Heart left ventricle (tissue), 16 donors: ENCODE data around the gene PFN2. TPM values are rescaled to one million over a fixed set of nuclear protein-coding genes. Genes with fewer than 3 reads are reported as not detected.

Experiments
- ATAC-seq, 4 donors: fragments of 200-7000 bp; cut with Tn5 transposase; one replicate each; pipeline ENCODE4 v1.9.1; 2020 to 2022; ENCODE audit warnings: moderate library complexity in 4 of 4, mild to moderate bottlenecking in 3 of 4, moderate number of reproducible peaks in 1 of 4
- DNase-seq, 5 donors: peaks; one replicate each; pipeline ENCODE4 v3.0.0-alpha.2; 2020
- H3K27ac ChIP-seq, 12 donors: fragments of 200-600 bp; sonication (generic) in 4 of 12; one replicate each; pipeline versions ENCODE4 v1.5.0 to v1.8.0; 2016 to 2022; ENCODE audit warnings: mild to moderate bottlenecking in 2 of 12
- H3K27me3 ChIP-seq, 9 donors: fragments of 200-600 bp; sonication (generic) in 2 of 9; one replicate each; pipeline versions ENCODE4 v1.5.1 to v1.8.0; 2016 to 2022; ENCODE audit warnings: mild to moderate bottlenecking in 3 of 9
- H3K36me3 ChIP-seq, 9 donors: fragments of 200-600 bp; sonication (generic) in 2 of 9; one replicate each; pipeline versions ENCODE4 v1.5.0 to v1.8.0; 2018 to 2022; ENCODE audit warnings: mild to moderate bottlenecking in 2 of 9
- H3K4me1 ChIP-seq, 12 donors: fragments of 200-600 bp; sonication (generic) in 4 of 12; one replicate each; pipeline versions ENCODE4 v1.5.0 to v1.8.0; 2016 to 2022; ENCODE audit warnings: mild to moderate bottlenecking in 3 of 12
- H3K4me3 ChIP-seq, 12 donors: fragments of 200-600 bp; sonication (generic) in 4 of 12; one replicate each; pipeline versions ENCODE4 v1.5.0 to v1.8.0; 2017 to 2022; ENCODE audit warnings: mild to moderate bottlenecking in 9 of 12, moderate library complexity in 4 of 12
- H3K9me3 ChIP-seq, 12 donors: fragments of 200-600 bp; sonication (generic) in 4 of 12; one replicate each; pipeline versions ENCODE4 v1.5.0 to v1.8.0; 2016 to 2022; ENCODE audit warnings: mild to moderate bottlenecking in 1 of 12
- CTCF ChIP-seq, 12 donors: fragments of 200-600 bp; sonication (generic) in 4 of 12; IDR thresholded peaks; one replicate each; pipeline versions ENCODE4 v1.5.0 to v1.8.0; 2018 to 2022; ENCODE audit warnings: antibody characterized with exemption in 12 of 12, mild to moderate bottlenecking in 5 of 12
- POLR2A ChIP-seq, 2 donors: fragments of 450-650 bp; IDR thresholded peaks; one replicate each; pipeline ENCODE4 v1.6.1; 2017; ENCODE audit warnings: antibody characterized with exemption in 2 of 2, mild to moderate bottlenecking in 2 of 2, moderate library complexity in 2 of 2
- WGBS, 4 donors: extraction: QIAGEN DNeasy Blood & Tissue Kit in 2 of 4; methylation state at CpG; one replicate each; pipeline versions ENCODE4 v1.1.5 to v1.1.7; 2013 to 2018; 5-methylcytosine and 5-hydroxymethylcytosine counted together
- intact Hi-C, 10 donors: fragments of 100-400 bp; cut with DNase I; formaldehyde crosslinking; loops; one replicate each; pipeline versions ENCODE4 v1.11.1 to v1.14.2; 2022
- polyA plus RNA-seq, 2 donors: library from polyadenylated mRNA; stranded (reverse); fragments of 200-250 nt; gene quantifications; one replicate each; pipeline ENCODE4 v1.2.3, GENCODE V29; 2013
- total RNA-seq, 9 donors: library from RNA; depleted of rRNA in 2 of 9; stranded (reverse); fragments of >200 nt in 2 of 9; fragmentation: NEBNext Ultra II Directional in 3 of 9; extraction: Animal tissue kit (Norgen Biotek cat#: 25700) in 3 of 9; gene quantifications; one replicate each; pipeline versions ENCODE4 v1.1.0 to v1.2.4, GENCODE V29; 2016 to 2023
- donor health status: ischemic (EF 13 %, LVEDD 7.1; RV severe dilation, severe dysfunction).
- donor health status: healthy with polysubstance abuse.
- donor health status: DM: no; HTN: yes; CAD: no.
- donor health status: DM: no; HTN: no; CAD: no.
- donor health status: ischemic (EF 25% LVEDD 6.9; RV normal size, moderate dysfunction).
- donor health status: ischemic (EF 25% LVEDD 5.7; RV mildly dilated, moderate dysfunction).
- donor health status: healthy.
- donor health status: DM: yes; HTN: yes; CAD: no.
- donor health status: ischemic (EF 35%, LVEDD 5.7; RV mildly dilated, moderate dysfunction).
- donor health status: nonischemic (EF 11% LVEDD 7.7; RV severe dilation, severe dysfunction).
- donor health status: DM: yes; HTN: yes; CAD: no.
- donor health status: PGD.
- donor health status: ischemic (EF 29% LVEDD 5.4; RV normal size, mild dysfunction).
- donor health status: nonischemic (EF 23%, LVEDD 6.1; RV moderate dilation, normal function).

Gene PFN2
- total and polyA plus RNA-seq, 11 donors: 31.4 to 89.3 (median 66.1) TPM

DNA sequence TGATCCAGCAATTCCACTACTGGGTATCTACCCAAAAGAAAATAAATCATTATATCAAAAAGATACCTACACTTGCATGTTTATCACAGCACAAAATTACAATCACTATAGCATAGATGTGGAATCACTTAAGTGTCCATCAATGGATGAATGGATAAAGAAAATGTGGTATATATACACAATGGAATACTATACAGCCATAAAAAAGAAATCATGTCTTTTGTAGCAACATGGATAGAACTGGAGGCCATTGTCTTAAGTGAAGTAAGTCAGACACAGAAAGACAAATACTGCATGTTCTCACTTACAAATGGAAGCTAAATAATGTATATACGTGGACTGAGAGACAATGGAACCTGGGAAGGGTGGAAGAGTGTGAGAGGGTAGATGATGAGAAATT is 28.3 kb upstream of the PFN2 start:
- no peak for ATAC-seq
- no peak overlapping the region for H3K4me3 ChIP-seq
- WGBS, 4 donors: 91 to 99% (median 98%) methylated on average over 1 of the region's 1 CpG

GRCh38 chr3:149992416-149993058 is 21.8 kb upstream of the PFN2 start:
- Histone ChIP-seq H3K36me3 (no peaks in the 10 kb centered on the region), H3K27ac (no peak overlapping the region), H3K9me3 (peaks cover 0 to 35% (median 12%) of the 10 kb centered on the region in 12 donors), H3K27me3 (no peaks in the 10 kb centered on the region), H3K4me3 (no peak overlapping the region), H3K4me1 (peaks cover 0 to 6% (median 0%) of the 10 kb centered on the region in 12 donors)
- intact Hi-C loops: no loop called here
- DNase-seq (no peak), ATAC-seq (no peak)
- WGBS, 4 donors: 95 to 100% (median 99%) methylated on average over 4 of the region's 4 CpGs
- no peak for TF ChIP-seq CTCF (IDR thresholded peaks at IDR 0.05)
- no peak for TF ChIP-seq POLR2A (IDR thresholded peaks at IDR 0.05)

More for the DNA sequence above, 28.3 kb upstream of the PFN2 start:
- DNase-seq: no peak
- no peak overlapping the region for H3K27ac ChIP-seq
- intact Hi-C loops: no loop called here
- H3K36me3 ChIP-seq: no peaks in the 10 kb centered on the region
- H3K9me3 ChIP-seq: peaks cover 0 to 41% (median 12%) of the 10 kb centered on the region in 12 donors
- H3K4me1 ChIP-seq: no peaks in the 10 kb centered on the region
- TF ChIP-seq POLR2A (IDR thresholded peaks at IDR 0.05) (no peak), CTCF (IDR thresholded peaks at IDR 0.05) (no peak)
- no peaks in the 10 kb centered on the region for H3K27me3 ChIP-seq

- Histone ChIP-seq H3K4me1 (peaks cover 0 to 6% (median 0%) of the 10 kb centered on the region in 12 donors), H3K27ac (no peak overlapping the region), H3K27me3 (no peaks in the 10 kb centered on the region), H3K4me3 (no peak overlapping the region), H3K9me3 (peaks cover 0 to 20% (median 10%) of the 10 kb centered on the region in 12 donors), H3K36me3 (no peaks in the 10 kb centered on the region)
- no peak for DNase-seq
- intact Hi-C loops: no loop called here
- TF ChIP-seq POLR2A (IDR thresholded peaks at IDR 0.05) (no peak), CTCF (IDR thresholded peaks at IDR 0.05) (no peak)
- WGBS, 4 donors: 65 to 82% (median 73%) methylated on average over 1 of the region's 1 CpG
- no peak for ATAC-seq
Observed at GRCh38 chr3:149990423-149990948, 19.8 kb upstream of the PFN2 start.

- Histone ChIP-seq H3K27ac (no peak overlapping the region), H3K27me3 (no peaks in the 10 kb centered on the region), H3K36me3 (no peaks in the 10 kb centered on the region), H3K4me1 (peaks cover 0 to 6% (median 0%) of the 10 kb centered on the region in 12 donors), H3K4me3 (no peak overlapping the region), H3K9me3 (peaks cover 0 to 8% (median 1%) of the 10 kb centered on the region in 12 donors)
- 85 to 87% (median 86%) methylated on average over 2 of the region's 2 CpGs for WGBS, 4 donors
- intact Hi-C loops: no loop called here
- TF ChIP-seq POLR2A (IDR thresholded peaks at IDR 0.05) (no peak), CTCF (IDR thresholded peaks at IDR 0.05) (no peak)
- ATAC-seq: no peak
- DNase-seq: no peak
Observed at GRCh38 chr3:149989307-149989706, 18.6 kb upstream of the PFN2 start.
